ENCODE measurements around the gene EEPD1.
"Not testable (repeated sequence)": the region's sequence is repeated elsewhere in the genome, so short reads cannot be mapped to it uniquely, and the experiment has no call there.

EEPD1 gene

GRCh38 chr7:36316319-36316718, 163.3 kb downstream of the EEPD1 start:
- DNase-seq (ENCODE audit: low read depth in 1 of 2, low spot score in 1 of 2): no peak

GRCh38 chr7:36317276-36317675, 164.2 kb downstream of the EEPD1 start:
- no peak for DNase-seq (ENCODE audit: low read depth in 1 of 2, low spot score in 1 of 2)

GRCh38 chr7:36318116-36318515, 165.1 kb downstream of the EEPD1 start:
- DNase-seq (ENCODE audit: low read depth in 1 of 2, low spot score in 1 of 2): no peak

- DNase-seq (ENCODE audit: low read depth in 1 of 2, low spot score in 1 of 2): not testable (repeated sequence)
Observed at GRCh38 chr7:36321284-36321683, 168.2 kb downstream of the EEPD1 start.

- no peak for DNase-seq (ENCODE audit: low read depth in 1 of 2, low spot score in 1 of 2)
Observed at GRCh38 chr7:36336390-36336789, 183.3 kb downstream of the EEPD1 start.

- no peak for DNase-seq (ENCODE audit: low read depth in 1 of 2, low spot score in 1 of 2)
Observed at GRCh38 chr7:36338256-36338655, 185.2 kb downstream of the EEPD1 start.

- no peak for DNase-seq (ENCODE audit: low read depth in 1 of 2, low spot score in 1 of 2)
Observed at GRCh38 chr7:36343548-36343947, 190.5 kb downstream of the EEPD1 start.

GRCh38 chr7:36344622-36345021, 191.6 kb downstream of the EEPD1 start:
- no peak for DNase-seq (ENCODE audit: low read depth in 1 of 2, low spot score in 1 of 2)

- no peak for DNase-seq (ENCODE audit: low read depth in 1 of 2, low spot score in 1 of 2)
Observed at GRCh38 chr7:36346260-36346831, 193.3 kb downstream of the EEPD1 start.

- DNase-seq (ENCODE audit: low read depth in 1 of 2, low spot score in 1 of 2): no peak
Observed at GRCh38 chr7:36348256-36348655, 195.2 kb downstream of the EEPD1 start.

GRCh38 chr7:36348771-36349170, 195.7 kb downstream of the EEPD1 start:
- no peak for DNase-seq (ENCODE audit: low read depth in 1 of 2, low spot score in 1 of 2)

GRCh38 chr7:36349626-36350025, 196.6 kb downstream of the EEPD1 start:
- no peak for DNase-seq (ENCODE audit: low read depth in 1 of 2, low spot score in 1 of 2)

Measured in activated T-helper 1 cell treated with anti-CD3 and anti-CD28 coated beads, Interleukin-2, amount 50 U/mL, for 16 hours (primary cell).